Small intestine (tissue), 7 donors: ENCODE measurements around the gene SNRNP27. TPM values are rescaled to one million over a fixed set of nuclear protein-coding genes. Genes with fewer than 3 reads are reported as not detected.

Experiments used
- DNase-seq, 2 donors: peaks; one replicate each; pipeline versions ENCODE4 v3.0.0 to v3.0.0-alpha.2; 2013
- FAIRE-seq: peaks from 2 replicates; lab custom pipeline; 2012; peaks lifted over from hg19 to GRCh38; lab: Jason Lieb, UNC
- H3K27ac ChIP-seq, 3 donors: one replicate each; pipeline ENCODE4 v1.5.1; 2013; ENCODE audit warnings: low read length in 2 of 3, mild to moderate bottlenecking in 2 of 3, control low read depth in 1 of 3, inconsistent platforms in 1 of 3, low read depth in 1 of 3, moderate library complexity in 1 of 3
- H3K27me3 ChIP-seq, 3 donors: one replicate each; pipeline ENCODE4 v1.6.1; 2013; ENCODE audit warnings: low read length in 3 of 3, inconsistent platforms in 1 of 3; ENCODE audit not compliant: control insufficient read depth in 3 of 3, insufficient read depth in 3 of 3
- H3K36me3 ChIP-seq, 3 donors: one replicate each; pipeline ENCODE4 v1.6.1; 2013; ENCODE audit warnings: low read length in 3 of 3, inconsistent platforms in 1 of 3, low read depth in 1 of 3, mild to moderate bottlenecking in 1 of 3, moderate library complexity in 1 of 3; ENCODE audit not compliant: control insufficient read depth in 3 of 3, insufficient read depth in 2 of 3
- H3K4me1 ChIP-seq, 3 donors: one replicate each; pipeline ENCODE4 v1.6.1; 2013; ENCODE audit warnings: low read length in 2 of 3, inconsistent platforms in 1 of 3, low read depth in 1 of 3, mild to moderate bottlenecking in 1 of 3, moderate library complexity in 1 of 3; ENCODE audit not compliant: control insufficient read depth in 3 of 3, insufficient read depth in 2 of 3
- H3K4me3 ChIP-seq, 3 donors: one replicate each; pipeline ENCODE4 v1.5.1; 2013; ENCODE audit warnings: low read length in 3 of 3, control low read depth in 1 of 3, inconsistent platforms in 1 of 3, low read depth in 1 of 3, mild to moderate bottlenecking in 1 of 3, moderate library complexity in 1 of 3
- H3K9me3 ChIP-seq, 2 donors: one replicate each; pipeline ENCODE4 v1.6.1; 2013; ENCODE audit warnings: low read depth in 1 of 2, low read length in 1 of 2; ENCODE audit not compliant: control insufficient read depth in 2 of 2, insufficient read depth in 1 of 2
- WGBS, 3 donors: extraction: QIAGEN DNeasy Blood & Tissue Kit; methylation state at CpG; one replicate each; pipeline ENCODE4 v1.1.7; 2013; 5-methylcytosine and 5-hydroxymethylcytosine counted together
- polyA plus RNA-seq, 4 donors: library from polyadenylated mRNA; stranded (reverse) in 3 of 4; unstranded in 1 of 4; fragments of 200-250 nt in 3 of 4; fragments of 120-200 nt in 1 of 4; gene quantifications; one replicate each; pipeline versions ENCODE4 v1.2.1 to v1.2.3, GENCODE V29; 2013
- donor health status: healthy with polysubstance abuse.
- donor health status: control.
- donor health status: control.
- donor health status: Bipolar disorder and iron deficiency.
- donor health status: healthy.

SNRNP27 gene
- polyA plus RNA-seq, 4 donors, result 39.8 to 46.2 (median 41.2) TPM

DNA sequence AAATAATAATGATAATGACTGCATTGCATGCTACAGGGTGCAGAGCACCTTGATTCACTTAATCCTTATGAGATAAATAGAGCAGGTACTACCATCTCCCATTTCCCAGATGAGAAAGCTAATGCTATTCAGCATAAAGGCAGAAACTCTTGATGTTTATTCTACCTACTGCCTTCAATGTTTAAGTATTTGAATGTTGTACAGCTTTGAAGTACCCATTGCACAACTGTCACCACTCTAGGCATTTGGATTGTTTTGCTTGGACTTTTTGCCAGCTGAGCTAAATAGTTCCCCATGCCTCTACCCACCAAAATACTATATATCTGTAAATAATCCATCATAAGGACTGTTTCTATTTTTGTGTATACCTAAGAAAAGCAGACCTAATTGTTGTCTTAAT is 13.5 kb downstream of the SNRNP27 start:
- Histone ChIP-seq H3K4me3 (no peak overlapping the region), H3K27me3 (no peaks in the 10 kb centered on the region), H3K9me3 (no peaks in the 10 kb centered on the region), H3K36me3 (peaks cover 3 to 29% (median 9%) of the 10 kb centered on the region in 3 donors), H3K4me1 (no peaks in the 10 kb centered on the region), H3K27ac (no peak overlapping the region)
- no peak for DNase-seq
- no peak for FAIRE-seq

DNA sequence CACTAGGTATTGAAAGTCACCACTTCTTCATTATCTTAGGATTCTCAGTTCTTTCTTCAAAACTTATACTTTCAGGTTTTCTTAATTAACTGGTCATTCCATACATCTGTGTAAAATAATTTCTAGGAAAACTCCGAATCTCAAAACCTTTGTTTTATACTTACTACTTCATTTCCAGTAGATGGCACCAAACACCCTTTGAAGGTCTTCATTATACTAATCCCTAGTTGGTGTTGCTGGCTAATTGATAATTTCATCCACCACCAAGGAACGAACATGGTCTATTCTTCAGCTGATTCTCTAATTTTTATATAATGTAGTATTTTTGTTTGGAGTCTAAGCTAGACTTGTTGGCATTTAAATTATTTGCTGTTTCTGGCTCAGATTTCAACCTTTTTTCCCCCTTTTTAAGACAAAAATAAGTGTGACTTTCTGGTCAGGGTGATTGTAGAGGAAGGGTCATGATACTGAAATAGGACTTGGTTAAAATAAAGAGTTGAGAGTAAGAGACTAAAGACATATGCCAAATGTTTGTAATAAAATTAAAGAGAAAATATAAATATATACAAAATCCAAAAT is 18.3 kb downstream of the SNRNP27 start:
- FAIRE-seq (peak; percentile 33), DNase-seq (peak; percentile 75 to 76)
- Histone ChIP-seq H3K27ac (peak overlapping the region in 2 of 3 donors; percentile 3 to 20), H3K27me3 (no peaks in the 10 kb centered on the region), H3K9me3 (no peaks in the 10 kb centered on the region), H3K4me3 (no peak overlapping the region), H3K4me1 (no peaks in the 10 kb centered on the region), H3K36me3 (peaks cover 3 to 14% (median 7%) of the 10 kb centered on the region in 3 donors)
- 1 to 4% (median 2%) methylated on average over 2 of the region's 2 CpGs for WGBS, 3 donors

- DNase-seq (peak; percentile 100), FAIRE-seq (peak; percentile 98)
- Histone ChIP-seq H3K9me3 (no peaks in the 10 kb centered on the region), H3K27me3 (no peaks in the 10 kb centered on the region), H3K4me3 (peak overlapping the region; percentile 39 to 68 (median 54)), H3K4me1 (peaks cover 0 to 7% (median 0%) of the 10 kb centered on the region in 3 donors), H3K27ac (peak overlapping the region; percentile 90 to 98 (median 95)), H3K36me3 (peaks cover 0 to 10% (median 2%) of the 10 kb centered on the region in 3 donors)
- 0% methylated on average over 53 to 56 of the region's 56 CpGs for WGBS, 3 donors
Measured at GRCh38 chr2:69914164-69914949, 20.6 kb downstream of the SNRNP27 start.

GRCh38 chr2:69914950-69915945 is 21.5 kb downstream of the SNRNP27 start, which contains the start of gene MXD1:
TSS of gene MXD1 (plus strand) at chr2:69915109. CDS start at chr2:69915331, 222 bp downstream.
- DNase-seq (peak; percentile 39 to 64), FAIRE-seq (no peak)
- no peaks in the 10 kb centered on the region for H3K9me3 ChIP-seq
- peak within 1 kb of the TSS; percentile 69 to 87 (median 80) for H3K4me3 ChIP-seq
- no peaks in the 10 kb centered on the region for H3K27me3 ChIP-seq
- H3K4me1 ChIP-seq, result peaks cover 0 to 7% (median 0%) of the 10 kb centered on the region in 3 donors
- peaks cover 0 to 13% (median 0%) of the 10 kb centered on the region in 3 donors for H3K36me3 ChIP-seq
- WGBS, 3 donors, result 0 to 1% (median 1%) methylated on average over 52 to 81 of the region's 81 CpGs
- H3K27ac ChIP-seq, result peak within 1 kb of the TSS; percentile 90 to 98 (median 95)

DNA sequence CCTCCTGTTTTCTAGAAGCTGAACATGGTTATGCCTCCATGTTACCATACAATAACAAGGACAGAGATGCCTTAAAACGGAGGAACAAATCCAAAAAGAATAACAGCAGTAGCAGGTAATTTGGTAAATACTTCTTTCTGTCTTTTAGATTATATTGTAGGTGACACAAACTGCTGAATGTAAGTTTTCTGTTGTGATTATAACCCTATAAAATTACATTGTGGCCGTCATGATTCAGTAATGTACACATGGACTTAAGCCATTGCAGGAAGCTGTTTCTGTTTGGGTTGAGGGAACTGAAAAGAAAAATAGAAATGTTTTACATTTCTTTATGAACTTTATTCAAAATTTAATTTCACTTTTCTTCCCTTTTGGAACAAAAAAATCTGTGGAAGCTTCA is 22.4 kb downstream of the SNRNP27 start:
- no peaks in the 10 kb centered on the region for H3K27me3 ChIP-seq
- H3K36me3 ChIP-seq, result peaks cover 0 to 11% (median 4%) of the 10 kb centered on the region in 3 donors
- peak overlapping the region in 2 of 3 donors; percentile 69 to 80 for H3K4me3 ChIP-seq
- DNase-seq, result peak; percentile 39 to 61
- H3K4me1 ChIP-seq, result peaks cover 0 to 7% (median 0%) of the 10 kb centered on the region in 3 donors
- H3K9me3 ChIP-seq, result no peaks in the 10 kb centered on the region
- H3K27ac ChIP-seq, result peak overlapping the region in 1 of 3 donors; percentile 90
- WGBS, 3 donors, result 13 to 44% (median 19%) methylated on average over 2 of the region's 2 CpGs
- FAIRE-seq, result no peak

- no peaks in the 10 kb centered on the region for H3K27me3 ChIP-seq
- peak overlapping the region in 2 of 3 donors; percentile 8 to 58 for H3K4me3 ChIP-seq
- H3K9me3 ChIP-seq, result no peaks in the 10 kb centered on the region
- WGBS, 3 donors, result 51 to 64% (median 58%) methylated on average over 3 of the region's 3 CpGs
- DNase-seq (peak; percentile 50 to 63), FAIRE-seq (no peak)
- H3K4me1 ChIP-seq, result peaks cover 0 to 7% (median 3%) of the 10 kb centered on the region in 3 donors
- peaks cover 3 to 22% (median 11%) of the 10 kb centered on the region in 3 donors for H3K36me3 ChIP-seq
- H3K27ac ChIP-seq, result peak overlapping the region; percentile 2 to 90 (median 11)
Measured at GRCh38 chr2:69917852-69918251, 24.1 kb downstream of the SNRNP27 start.

GRCh38 chr2:69918401-69918800 is 24.6 kb downstream of the SNRNP27 start:
- Histone ChIP-seq H3K27ac (peak overlapping the region in 1 of 3 donors; percentile 90), H3K36me3 (peaks cover 3 to 27% (median 15%) of the 10 kb centered on the region in 3 donors), H3K4me1 (peaks cover 0 to 7% (median 3%) of the 10 kb centered on the region in 3 donors), H3K4me3 (no peak overlapping the region), H3K9me3 (no peaks in the 10 kb centered on the region), H3K27me3 (no peaks in the 10 kb centered on the region)
- no peak for DNase-seq
- WGBS, 3 donors, result 60 to 75% (median 66%) methylated on average over 3 of the region's 3 CpGs
- no peak for FAIRE-seq
